WTC11 (cell line): ENCODE measurements around the gene AIG1. TPM values are rescaled to one million over a fixed set of nuclear protein-coding genes. Genes with fewer than 3 reads are reported as not detected.

Experiments
- ATAC-seq: fragments of 200-7000 bp; cut with Tn5 transposase; 2 replicates; pipeline ENCODE4 v1.10.0; 2021; ENCODE audit warnings: mild to moderate bottlenecking, moderate library complexity
- CTCF ChIA-PET: fragments of 300-600 bp; sonication (Branson Sonifier 250); formaldehyde crosslinking; loops from one replicate; lab custom pipeline; 2021; ENCODE audit warnings: antibody characterized with exemption; lab: Charles Lee
- POLR2A ChIA-PET: fragments of 350-600 bp; sonication (Branson Sonifier 250); formaldehyde crosslinking; loops from one replicate; lab custom pipeline; 2021; ENCODE audit warnings: antibody characterized with exemption; lab: Charles Lee
- DNase-seq: peaks from one replicate; pipeline ENCODE4 v3.0.0; 2021; ENCODE audit warnings: low spot score
- H3K27ac Mint-ChIP-seq: 2 replicates; pipeline ENCODE4 v1.8.0; 2021; ENCODE audit warnings: mixed read lengths
- H3K27me3 Mint-ChIP-seq: 2 replicates; pipeline ENCODE4 v1.8.0; 2021; ENCODE audit warnings: low read depth, mild to moderate bottlenecking, moderate library complexity, mixed read lengths
- H3K36me3 Mint-ChIP-seq: 2 replicates; pipeline ENCODE4 v1.8.0; 2021; ENCODE audit warnings: mixed read lengths
- H3K4me1 Mint-ChIP-seq: 2 replicates; pipeline ENCODE4 v1.8.0; 2022; ENCODE audit warnings: mixed read lengths
- H3K4me3 Mint-ChIP-seq: 2 replicates; pipeline ENCODE4 v1.8.0; 2021; ENCODE audit warnings: mild to moderate bottlenecking, moderate library complexity, mixed read lengths
- H3K9me3 Mint-ChIP-seq: 2 replicates; pipeline ENCODE4 v1.8.0; 2021; ENCODE audit warnings: mixed read lengths
- CREB1 ChIP-seq: sonication (generic); formaldehyde crosslinking; IDR thresholded peaks from 2 replicates; pipeline ENCODE4 v1.8.0; 2023; ENCODE audit warnings: mild to moderate bottlenecking, missing genetic modification reagents
- EMX1 ChIP-seq: fragments of 250-450 bp; sonication (Bioruptor Pico); IDR thresholded peaks from 2 replicates; pipeline ENCODE4 v1.8.0; 2021; ENCODE audit warnings: mild to moderate bottlenecking
- FOXK1 ChIP-seq: sonication (generic); formaldehyde crosslinking; IDR thresholded peaks from 2 replicates; pipeline ENCODE4 v1.8.0; 2022; ENCODE audit warnings: mild to moderate bottlenecking, moderate library complexity, missing genetic modification reagents
- HMGA2 ChIP-seq: fragments of 250-450 bp; sonication (Bioruptor Pico); IDR thresholded peaks from 2 replicates; pipeline ENCODE4 v1.4.0; 2021; ENCODE audit warnings: mild to moderate bottlenecking, moderate library complexity
- KAT7 ChIP-seq: sonication (generic); formaldehyde crosslinking; IDR thresholded peaks from 2 replicates; pipeline ENCODE4 v1.8.1; 2023; ENCODE audit warnings: missing genetic modification reagents, mild to moderate bottlenecking, borderline replicate concordance
- NFATC4 ChIP-seq: fragments of 250-450 bp; sonication (Bioruptor Pico); IDR thresholded peaks from 2 replicates; pipeline ENCODE4 v1.9.0; 2021; ENCODE audit warnings: mild to moderate bottlenecking
- SMAD3 ChIP-seq: sonication (generic); formaldehyde crosslinking; IDR thresholded peaks from 2 replicates; pipeline ENCODE4 v1.8.0; 2022; ENCODE audit warnings: missing genetic modification reagents, mild to moderate bottlenecking, borderline replicate concordance
- SP1 ChIP-seq: sonication (generic); formaldehyde crosslinking; conservative IDR thresholded peaks from 2 replicates; pipeline ENCODE4 v1.8.1; 2022; ENCODE audit warnings: missing genetic modification reagents
- TEAD1 ChIP-seq: sonication (generic); formaldehyde crosslinking; IDR thresholded peaks from 2 replicates; pipeline ENCODE4 v1.8.0; 2022; ENCODE audit warnings: mild to moderate bottlenecking, missing genetic modification reagents
- TP53 ChIP-seq: sonication (generic); formaldehyde crosslinking; IDR thresholded peaks from 2 replicates; pipeline ENCODE4 v1.8.1; 2023; ENCODE audit warnings: mild to moderate bottlenecking, missing genetic modification reagents
- ZNF121 ChIP-seq: sonication (generic); formaldehyde crosslinking; IDR thresholded peaks from 2 replicates; pipeline ENCODE4 v1.8.0; 2023; ENCODE audit warnings: missing genetic modification reagents
- ZNF138 ChIP-seq: sonication (generic); formaldehyde crosslinking; conservative IDR thresholded peaks from 2 replicates; pipeline ENCODE4 v1.8.1; 2022; ENCODE audit warnings: mild to moderate bottlenecking, moderate library complexity, missing genetic modification reagents
- ZNF416 ChIP-seq: fragments of 250-450 bp; sonication (Bioruptor Pico); IDR thresholded peaks from 2 replicates; pipeline ENCODE4 v1.9.0; 2021; ENCODE audit warnings: mild to moderate bottlenecking, inconsistent platforms
- ZNF423 ChIP-seq: fragments of 250-450 bp; sonication (Bioruptor Pico); IDR thresholded peaks from 2 replicates; pipeline ENCODE4 v2.1.2; 2022; ENCODE audit warnings: mild to moderate bottlenecking, moderate library complexity
- total RNA-seq: library from RNA; stranded (reverse); gene quantifications from 3 replicates; pipeline ENCODE4 v1.2.3, GENCODE V29; 2021
- TF ChIP-seq, protein P1 (sequence below): fragments of 250-450 bp; sonication (Bioruptor Pico); IDR thresholded peaks from 2 replicates; pipeline ENCODE4 v1.9.0; 2021; ENCODE audit warnings: mild to moderate bottlenecking
- TF ChIP-seq, protein P2 (sequence below): sonication (generic); formaldehyde crosslinking; IDR thresholded peaks from 2 replicates; pipeline ENCODE4 v1.8.1; 2022; ENCODE audit warnings: missing genetic modification reagents, borderline replicate concordance
- TF ChIP-seq, protein P3 (sequence below): sonication (generic); formaldehyde crosslinking; IDR thresholded peaks from 2 replicates; pipeline ENCODE4 v1.8.1; 2023; ENCODE audit warnings: mild to moderate bottlenecking, missing genetic modification reagents, moderate library complexity
- TF ChIP-seq, protein P4 (sequence below): sonication (generic); formaldehyde crosslinking; IDR thresholded peaks from 2 replicates; pipeline ENCODE4 v1.8.0; 2023; ENCODE audit warnings: missing genetic modification reagents, mild to moderate bottlenecking, borderline replicate concordance

Gene AIG1
- total RNA-seq, 1 experiment from 2014 or later = 38.8 TPM

DNA sequence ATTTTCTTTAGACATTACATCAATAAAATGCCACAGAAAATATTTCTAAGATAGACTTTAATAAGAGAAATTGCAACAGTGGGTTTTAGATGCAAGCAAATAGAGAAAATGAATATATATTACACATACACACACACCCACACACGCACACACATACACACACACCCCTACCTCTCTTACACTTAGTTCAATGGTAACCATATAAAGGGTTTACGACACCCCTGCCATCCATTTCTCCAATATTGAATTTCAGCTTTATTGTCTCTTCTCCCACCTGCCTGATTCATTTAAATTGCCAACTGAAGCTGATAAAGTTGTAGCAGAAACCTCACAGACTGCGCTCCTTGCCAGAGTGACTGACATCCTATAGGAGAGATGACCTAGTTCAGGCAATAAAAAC, 235.2 kb downstream of the AIG1 start:
- H3K4me3 Mint-ChIP-seq = no peak overlapping the region
- POLR2A ChIA-PET = no interaction called here
- peaks cover 2% of the 10 kb centered on the region for H3K4me1 Mint-ChIP-seq
- TF ChIP-seq CREB1 (CRISPR knock-in tag) = no peak
- no peak for TF ChIP-seq KAT7 (CRISPR knock-in tag)
- no peak for TF ChIP-seq TP53 (CRISPR knock-in tag)
- TF ChIP-seq ZNF138 (CRISPR knock-in tag) = no peak
- no peak for ATAC-seq
- H3K36me3 Mint-ChIP-seq = no peaks in the 10 kb centered on the region
- 0 out of 2 replicates have a peak, but pooled peaks cover 12% of the 10 kb centered on the region for H3K9me3 Mint-ChIP-seq
- CTCF ChIA-PET = no interaction called here
- no peak overlapping the region for H3K27ac Mint-ChIP-seq
- no peaks in the 10 kb centered on the region for H3K27me3 Mint-ChIP-seq
- no peak for DNase-seq

DNA sequence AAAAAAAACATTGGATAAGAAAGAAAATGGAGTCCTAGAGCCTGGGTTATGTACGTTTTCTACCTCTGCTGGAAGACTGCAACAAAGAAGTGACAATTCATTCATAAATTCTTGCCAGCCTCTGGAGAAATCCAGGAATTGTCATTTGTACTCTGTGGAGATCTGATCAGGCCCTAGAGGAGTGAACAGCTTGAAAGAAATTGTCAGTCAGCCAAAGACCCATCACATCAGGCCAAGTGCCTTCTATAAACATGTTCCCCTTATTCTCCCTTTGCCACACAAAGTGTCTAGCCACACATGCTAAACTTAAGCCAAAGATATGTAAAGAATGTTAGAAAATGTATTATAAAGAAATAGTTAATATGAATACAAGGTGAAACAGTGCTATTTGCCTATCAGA, 237.4 kb downstream of the AIG1 start:
- H3K27ac Mint-ChIP-seq = no peak overlapping the region
- CTCF ChIA-PET = no interaction called here

DNA sequence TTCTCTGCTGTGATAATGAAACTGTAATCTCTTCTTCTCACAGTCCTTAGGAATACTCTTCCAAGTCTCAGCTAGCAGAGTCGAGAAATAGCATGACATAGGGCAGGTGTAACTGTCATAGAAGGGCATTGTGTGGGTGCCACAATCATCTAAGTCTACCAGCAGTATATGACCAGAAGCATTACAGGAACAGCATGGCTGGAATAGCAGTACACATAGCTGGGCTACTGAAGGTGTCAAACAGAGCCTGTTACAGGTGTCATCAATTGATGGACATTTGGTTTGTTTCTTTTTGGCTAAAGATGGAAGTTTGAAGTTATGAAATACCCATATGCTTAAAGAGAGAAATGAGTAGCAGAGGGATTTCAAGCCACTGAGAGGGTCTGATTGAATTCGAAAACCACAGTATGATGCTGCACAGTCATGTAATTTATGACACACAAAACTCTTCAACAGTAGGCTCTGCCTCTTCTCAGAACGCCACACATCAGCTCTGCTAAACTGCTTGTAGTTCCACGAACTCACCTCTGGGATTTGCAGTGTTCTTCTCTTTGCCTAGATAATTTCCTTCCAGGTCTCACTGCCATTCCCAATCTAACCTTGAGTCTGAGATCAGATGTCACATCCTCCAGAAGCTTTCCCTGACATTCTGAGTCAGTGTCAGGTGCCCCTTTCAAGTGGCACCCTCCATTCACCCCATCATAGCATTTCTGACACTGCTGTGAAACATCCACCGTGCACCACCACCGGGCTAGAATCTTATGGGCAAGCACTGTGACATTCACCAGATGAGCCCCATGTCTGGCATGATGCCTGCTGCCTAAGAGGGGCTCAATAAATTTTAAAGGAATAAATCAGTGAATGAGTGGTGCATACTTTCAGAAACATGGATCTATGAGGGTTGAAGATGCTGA, 238.8 kb downstream of the AIG1 start:
- H3K4me1 Mint-ChIP-seq = peaks cover 8% of the 10 kb centered on the region
- peaks cover 16% of the 10 kb centered on the region for H3K9me3 Mint-ChIP-seq
- ATAC-seq (peak; percentile 75), DNase-seq (no peak)
- no peak overlapping the region for H3K4me3 Mint-ChIP-seq
- TF ChIP-seq, protein P1, sequence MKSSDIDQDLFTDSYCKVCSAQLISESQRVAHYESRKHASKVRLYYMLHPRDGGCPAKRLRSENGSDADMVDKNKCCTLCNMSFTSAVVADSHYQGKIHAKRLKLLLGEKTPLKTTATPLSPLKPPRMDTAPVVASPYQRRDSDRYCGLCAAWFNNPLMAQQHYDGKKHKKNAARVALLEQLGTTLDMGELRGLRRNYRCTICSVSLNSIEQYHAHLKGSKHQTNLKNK (CRISPR knock-in tag) = no peak
- TF ChIP-seq TEAD1 (CRISPR knock-in tag) (no peak), FOXK1 (CRISPR knock-in tag) (no peak), SMAD3 (no peak), SP1 (CRISPR knock-in tag) (no peak), ZNF416 (no peak), ZNF138 (CRISPR knock-in tag) (no peak)
- TF ChIP-seq, protein P2, sequence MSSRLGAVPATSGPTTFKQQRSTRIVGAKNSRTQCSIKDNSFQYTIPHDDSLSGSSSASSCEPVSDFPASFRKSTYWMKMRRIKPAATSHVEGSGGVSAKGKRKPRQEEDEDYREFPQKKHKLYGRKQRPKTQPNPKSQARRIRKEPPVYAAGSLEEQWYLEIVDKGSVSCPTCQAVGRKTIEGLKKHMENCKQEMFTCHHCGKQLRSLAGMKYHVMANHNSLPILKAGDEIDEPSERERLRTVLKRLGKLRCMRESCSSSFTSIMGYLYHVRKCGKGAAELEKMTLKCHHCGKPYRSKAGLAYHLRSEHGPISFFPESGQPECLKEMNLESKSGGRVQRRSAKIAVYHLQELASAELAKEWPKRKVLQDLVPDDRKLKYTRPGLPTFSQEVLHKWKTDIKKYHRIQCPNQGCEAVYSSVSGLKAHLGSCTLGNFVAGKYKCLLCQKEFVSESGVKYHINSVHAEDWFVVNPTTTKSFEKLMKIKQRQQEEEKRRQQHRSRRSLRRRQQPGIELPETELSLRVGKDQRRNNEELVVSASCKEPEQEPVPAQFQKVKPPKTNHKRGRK (CRISPR knock-in tag) = no peak
- peaks cover 4% of the 10 kb centered on the region for H3K36me3 Mint-ChIP-seq
- CTCF ChIA-PET = interaction anchor here (0.7 to 2.2 kb wide), 3 partner anchors 9 to 38 kb away, joined by 3 to 14 read pairs (median 5); no protein-coding TSS in a partner anchor
- H3K27ac Mint-ChIP-seq = no peak overlapping the region
- no peaks in the 10 kb centered on the region for H3K27me3 Mint-ChIP-seq
- POLR2A ChIA-PET = no interaction called here

More for the DNA sequence above, 237.4 kb downstream of the AIG1 start:
- H3K4me1 Mint-ChIP-seq = peaks cover 8% of the 10 kb centered on the region
- H3K4me3 Mint-ChIP-seq = no peak overlapping the region
- H3K36me3 Mint-ChIP-seq = peaks cover 4% of the 10 kb centered on the region
- no peaks in the 10 kb centered on the region for H3K27me3 Mint-ChIP-seq
- DNase-seq = no peak
- TF ChIP-seq ZNF121 (CRISPR knock-in tag) = no peak
- TF ChIP-seq SP1 (CRISPR knock-in tag) = no peak
- no peak for TF ChIP-seq HMGA2 (CRISPR knock-in tag)
- TF ChIP-seq, protein P3, sequence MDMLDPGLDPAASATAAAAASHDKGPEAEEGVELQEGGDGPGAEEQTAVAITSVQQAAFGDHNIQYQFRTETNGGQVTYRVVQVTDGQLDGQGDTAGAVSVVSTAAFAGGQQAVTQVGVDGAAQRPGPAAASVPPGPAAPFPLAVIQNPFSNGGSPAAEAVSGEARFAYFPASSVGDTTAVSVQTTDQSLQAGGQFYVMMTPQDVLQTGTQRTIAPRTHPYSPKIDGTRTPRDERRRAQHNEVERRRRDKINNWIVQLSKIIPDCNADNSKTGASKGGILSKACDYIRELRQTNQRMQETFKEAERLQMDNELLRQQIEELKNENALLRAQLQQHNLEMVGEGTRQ (CRISPR knock-in tag) = no peak
- TF ChIP-seq NFATC4 (CRISPR knock-in tag) = no peak
- TF ChIP-seq ZNF423 (CRISPR knock-in tag) = no peak
- TF ChIP-seq EMX1 (CRISPR knock-in tag) = no peak
- TF ChIP-seq, protein P4, sequence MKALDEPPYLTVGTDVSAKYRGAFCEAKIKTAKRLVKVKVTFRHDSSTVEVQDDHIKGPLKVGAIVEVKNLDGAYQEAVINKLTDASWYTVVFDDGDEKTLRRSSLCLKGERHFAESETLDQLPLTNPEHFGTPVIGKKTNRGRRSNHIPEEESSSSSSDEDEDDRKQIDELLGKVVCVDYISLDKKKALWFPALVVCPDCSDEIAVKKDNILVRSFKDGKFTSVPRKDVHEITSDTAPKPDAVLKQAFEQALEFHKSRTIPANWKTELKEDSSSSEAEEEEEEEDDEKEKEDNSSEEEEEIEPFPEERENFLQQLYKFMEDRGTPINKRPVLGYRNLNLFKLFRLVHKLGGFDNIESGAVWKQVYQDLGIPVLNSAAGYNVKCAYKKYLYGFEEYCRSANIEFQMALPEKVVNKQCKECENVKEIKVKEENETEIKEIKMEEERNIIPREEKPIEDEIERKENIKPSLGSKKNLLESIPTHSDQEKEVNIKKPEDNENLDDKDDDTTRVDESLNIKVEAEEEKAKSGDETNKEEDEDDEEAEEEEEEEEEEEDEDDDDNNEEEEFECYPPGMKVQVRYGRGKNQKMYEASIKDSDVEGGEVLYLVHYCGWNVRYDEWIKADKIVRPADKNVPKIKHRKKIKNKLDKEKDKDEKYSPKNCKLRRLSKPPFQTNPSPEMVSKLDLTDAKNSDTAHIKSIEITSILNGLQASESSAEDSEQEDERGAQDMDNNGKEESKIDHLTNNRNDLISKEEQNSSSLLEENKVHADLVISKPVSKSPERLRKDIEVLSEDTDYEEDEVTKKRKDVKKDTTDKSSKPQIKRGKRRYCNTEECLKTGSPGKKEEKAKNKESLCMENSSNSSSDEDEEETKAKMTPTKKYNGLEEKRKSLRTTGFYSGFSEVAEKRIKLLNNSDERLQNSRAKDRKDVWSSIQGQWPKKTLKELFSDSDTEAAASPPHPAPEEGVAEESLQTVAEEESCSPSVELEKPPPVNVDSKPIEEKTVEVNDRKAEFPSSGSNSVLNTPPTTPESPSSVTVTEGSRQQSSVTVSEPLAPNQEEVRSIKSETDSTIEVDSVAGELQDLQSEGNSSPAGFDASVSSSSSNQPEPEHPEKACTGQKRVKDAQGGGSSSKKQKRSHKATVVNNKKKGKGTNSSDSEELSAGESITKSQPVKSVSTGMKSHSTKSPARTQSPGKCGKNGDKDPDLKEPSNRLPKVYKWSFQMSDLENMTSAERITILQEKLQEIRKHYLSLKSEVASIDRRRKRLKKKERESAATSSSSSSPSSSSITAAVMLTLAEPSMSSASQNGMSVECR (CRISPR knock-in tag) = no peak
- POLR2A ChIA-PET = no interaction called here
- ATAC-seq = no peak
- H3K9me3 Mint-ChIP-seq = peaks cover 16% of the 10 kb centered on the region
